ENCODE measurements around the gene MAD2L1BP.

The MAD2L1BP gene

GRCh38 chr6:43683708-43684455, 48.2 kb downstream of the MAD2L1BP start:
- no peak for DNase-seq

GRCh38 chr6:43687079-43687436, 51.4 kb downstream of the MAD2L1BP start:
- no peak for DNase-seq

GRCh38 chr6:43687437-43688347, 52.1 kb downstream of the MAD2L1BP start, which contains the start of gene MRPS18A:
Gene MRPS18A (minus strand): TSS chr6:43687791. CDS start chr6:43687779, 12 bp downstream.
- peak; percentile 74 for DNase-seq

GRCh38 chr6:43689421-43689820, 53.8 kb downstream of the MAD2L1BP start:
- DNase-seq = no peak

Measured in CD4-positive, alpha-beta T cell treated with Interleukin-15 for 1 hour (primary cell).